NCI-H1930 (cell line): Measurements from ENCODE around the gene PLEKHA1.
A peak's percentile ranks its signal among the peaks of the same experiment; 100 is the strongest.

Source experiments
- DNase-seq, 2 experiments: peaks; one replicate each; lab custom pipeline; 2025; lab: John Stamatoyannopoulos, UW

PLEKHA1 gene

GRCh38 chr10:122422266-122422989 lies 47.9 kb downstream of the PLEKHA1 start:
- DNase-seq = no peak

- no peak for DNase-seq
Observed at GRCh38 chr10:122424059-122424458, 49.6 kb downstream of the PLEKHA1 start.

- no peak for DNase-seq
Observed at GRCh38 chr10:122426829-122427228, 52.3 kb downstream of the PLEKHA1 start.

- DNase-seq = no peak
Observed at GRCh38 chr10:122427280-122427679, 52.8 kb downstream of the PLEKHA1 start.

- peak in 1 of 2 experiments; percentile 2 for DNase-seq
Observed at GRCh38 chr10:122435212-122435827, 60.8 kb downstream of the PLEKHA1 start.

GRCh38 chr10:122441961-122442360 lies 67.5 kb downstream of the PLEKHA1 start:
- DNase-seq = peak in 1 of 2 experiments; percentile 2

- no peak for DNase-seq
Observed at GRCh38 chr10:122445469-122445868, 71.0 kb downstream of the PLEKHA1 start.

GRCh38 chr10:122445904-122446303 lies 71.4 kb downstream of the PLEKHA1 start:
- DNase-seq = no peak

- DNase-seq = no peak
Observed at GRCh38 chr10:122446668-122447423, 72.3 kb downstream of the PLEKHA1 start.

- DNase-seq = no peak
Observed at GRCh38 chr10:122448600-122448999, 74.1 kb downstream of the PLEKHA1 start.

GRCh38 chr10:122449153-122449552 lies 74.6 kb downstream of the PLEKHA1 start:
- DNase-seq = no peak

GRCh38 chr10:122450353-122450990 lies 76.0 kb downstream of the PLEKHA1 start:
- DNase-seq = no peak

- no peak for DNase-seq
Observed at GRCh38 chr10:122454071-122454470, 79.6 kb downstream of the PLEKHA1 start.

GRCh38 chr10:122454603-122455080 lies 80.1 kb downstream of the PLEKHA1 start, which contains the start of gene ARMS2:
Gene ARMS2 (plus strand): TSS chr10:122454653. CDS start chr10:122454728, 75 bp downstream.
- no peak for DNase-seq

GRCh38 chr10:122455376-122456079 lies 81.0 kb downstream of the PLEKHA1 start:
- DNase-seq = no peak

- no peak for DNase-seq
Observed at GRCh38 chr10:122457934-122458333, 83.4 kb downstream of the PLEKHA1 start.

GRCh38 chr10:122458693-122459092 lies 84.2 kb downstream of the PLEKHA1 start:
- DNase-seq = no peak

- no peak for DNase-seq
Observed at GRCh38 chr10:122459561-122460273, 85.2 kb downstream of the PLEKHA1 start.

GRCh38 chr10:122460891-122461293 lies 86.4 kb downstream of the PLEKHA1 start:
- no peak for DNase-seq

- DNase-seq = peak; percentile 13 to 62
Observed at GRCh38 chr10:122461367-122461728, 86.8 kb downstream of the PLEKHA1 start, which contains the start of gene HTRA1. Gene HTRA1 (plus strand): TSS chr10:122461553. CDS start chr10:122461653, 100 bp downstream.
